NCI-H524 (cell line): ENCODE measurements around the gene FMN2.

ENCODE experiments used
- DNase-seq, 2 experiments: peaks; one replicate each; lab custom pipeline; 2025; lab: John Stamatoyannopoulos, UW

Gene FMN2

GRCh38 chr1:240098534-240098933 lies 6.9 kb downstream of the FMN2 start:
- DNase-seq: no peak

GRCh38 chr1:240099329-240099728 lies 7.6 kb downstream of the FMN2 start:
- DNase-seq: no peak

GRCh38 chr1:240099748-240100147 lies 8.1 kb downstream of the FMN2 start:
- DNase-seq: no peak

GRCh38 chr1:240100371-240100934 lies 8.8 kb downstream of the FMN2 start:
- DNase-seq: no peak

GRCh38 chr1:240101306-240101705 lies 9.6 kb downstream of the FMN2 start:
- DNase-seq: no peak

- DNase-seq: no peak
Observed at GRCh38 chr1:240101737-240102136, 10.1 kb downstream of the FMN2 start.

GRCh38 chr1:240104672-240105071 lies 13.0 kb downstream of the FMN2 start:
- no peak for DNase-seq

- no peak for DNase-seq
Observed at GRCh38 chr1:240107058-240107684, 15.5 kb downstream of the FMN2 start.

- no peak for DNase-seq
Observed at GRCh38 chr1:240109130-240109529, 17.4 kb downstream of the FMN2 start.

GRCh38 chr1:240109920-240110636 lies 18.4 kb downstream of the FMN2 start:
- no peak for DNase-seq

- DNase-seq: no peak
Observed at GRCh38 chr1:240111558-240111957, 19.9 kb downstream of the FMN2 start.

- DNase-seq: no peak
Observed at GRCh38 chr1:240114222-240114621, 22.5 kb downstream of the FMN2 start.

GRCh38 chr1:240115831-240116230 lies 24.1 kb downstream of the FMN2 start:
- no peak for DNase-seq

GRCh38 chr1:240116831-240117769 lies 25.4 kb downstream of the FMN2 start:
- DNase-seq: no peak

GRCh38 chr1:240117930-240118329 lies 26.2 kb downstream of the FMN2 start:
- no peak for DNase-seq

GRCh38 chr1:240122639-240123613 lies 31.2 kb downstream of the FMN2 start:
- DNase-seq: peak; percentile 11 to 57

GRCh38 chr1:240126821-240127220 lies 35.1 kb downstream of the FMN2 start:
- DNase-seq: no peak

GRCh38 chr1:240128366-240128765 lies 36.7 kb downstream of the FMN2 start:
- peak in 1 of 2 experiments; percentile 32 for DNase-seq

- DNase-seq: no peak
Observed at GRCh38 chr1:240134113-240134512, 42.4 kb downstream of the FMN2 start.

- no peak for DNase-seq
Observed at GRCh38 chr1:240134596-240134995, 42.9 kb downstream of the FMN2 start.

GRCh38 chr1:240136402-240136801 lies 44.7 kb downstream of the FMN2 start:
- DNase-seq: no peak
